ENCODE data around the gene RIPK1.

DNA sequence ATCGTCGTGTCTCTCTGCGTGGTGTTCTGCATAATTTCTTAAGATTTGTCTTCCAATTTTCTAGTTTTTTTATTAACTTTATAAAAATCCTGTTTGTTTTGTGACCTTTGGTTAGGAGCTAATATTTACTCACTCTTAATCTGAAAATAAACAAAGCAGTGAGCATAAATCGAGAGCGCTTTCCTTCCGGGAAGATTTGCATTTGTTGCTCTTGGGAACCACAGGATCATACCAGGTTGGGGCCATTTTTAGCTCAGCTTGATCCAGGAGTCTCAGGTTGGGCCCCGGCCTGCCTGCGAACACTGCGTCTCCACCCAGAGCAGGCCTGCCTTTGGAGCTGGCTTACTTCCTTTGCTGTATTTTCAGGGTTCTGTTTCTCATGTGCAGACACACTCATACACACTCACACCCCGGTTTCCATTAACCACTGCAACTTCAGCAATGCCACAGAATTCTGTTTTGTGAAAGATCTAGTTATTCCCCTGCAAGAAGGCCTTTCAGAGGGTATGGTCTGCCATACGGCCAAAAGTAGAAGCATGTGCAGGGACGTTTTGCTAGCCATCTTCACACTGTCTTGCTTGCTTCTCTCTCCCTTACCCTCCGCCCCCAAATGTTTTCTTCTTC lies 67.5 kb downstream of the RIPK1 start:
- TF ChIP-seq, protein P1, sequence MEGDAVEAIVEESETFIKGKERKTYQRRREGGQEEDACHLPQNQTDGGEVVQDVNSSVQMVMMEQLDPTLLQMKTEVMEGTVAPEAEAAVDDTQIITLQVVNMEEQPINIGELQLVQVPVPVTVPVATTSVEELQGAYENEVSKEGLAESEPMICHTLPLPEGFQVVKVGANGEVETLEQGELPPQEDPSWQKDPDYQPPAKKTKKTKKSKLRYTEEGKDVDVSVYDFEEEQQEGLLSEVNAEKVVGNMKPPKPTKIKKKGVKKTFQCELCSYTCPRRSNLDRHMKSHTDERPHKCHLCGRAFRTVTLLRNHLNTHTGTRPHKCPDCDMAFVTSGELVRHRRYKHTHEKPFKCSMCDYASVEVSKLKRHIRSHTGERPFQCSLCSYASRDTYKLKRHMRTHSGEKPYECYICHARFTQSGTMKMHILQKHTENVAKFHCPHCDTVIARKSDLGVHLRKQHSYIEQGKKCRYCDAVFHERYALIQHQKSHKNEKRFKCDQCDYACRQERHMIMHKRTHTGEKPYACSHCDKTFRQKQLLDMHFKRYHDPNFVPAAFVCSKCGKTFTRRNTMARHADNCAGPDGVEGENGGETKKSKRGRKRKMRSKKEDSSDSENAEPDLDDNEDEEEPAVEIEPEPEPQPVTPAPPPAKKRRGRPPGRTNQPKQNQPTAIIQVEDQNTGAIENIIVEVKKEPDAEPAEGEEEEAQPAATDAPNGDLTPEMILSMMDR (IDR thresholded peaks at IDR 0.05; ENCODE audit: low read depth, low read length), result no peak
- no peak for TF ChIP-seq POLR2A (IDR thresholded peaks at IDR 0.05; ENCODE audit: extremely low read depth, insufficient read length)

Data from NB4 (cell line).